Stimulated activated naive CD8-positive, alpha-beta T cell treated with anti-CD3 and anti-CD28 coated beads, Interleukin-15, amount 100 ng/mL, for 72 hours (primary cell): Measurements from ENCODE around the gene TSHR.
"Not testable (repeated sequence)": the region's sequence is repeated elsewhere in the genome, so short reads cannot be mapped to it uniquely, and the experiment has no call there.

Source experiments
- ATAC-seq: fragments of 150-1000 bp; cut with Tn5 transposase; 2 replicates; pipeline ENCODE4 v1.10.0; 2021; ENCODE audit warnings: mild to moderate bottlenecking, moderate library complexity
- DNase-seq, 2 donors: peaks; one replicate each; pipeline ENCODE4 v3.0.0; 2021 to 2022
- H3K27ac Mint-ChIP-seq, 2 donors: one replicate each; pipeline ENCODE4 v1.8.0; 2022; ENCODE audit warnings: mild to moderate bottlenecking in 2 of 2, mixed read lengths in 2 of 2, moderate library complexity in 2 of 2
- H3K27me3 Mint-ChIP-seq: one replicate; pipeline ENCODE4 v1.8.0; 2022; ENCODE audit warnings: mixed read lengths
- H3K4me1 Mint-ChIP-seq: one replicate; pipeline ENCODE4 v1.8.0; 2022; ENCODE audit warnings: mild to moderate bottlenecking, mixed read lengths
- H3K4me3 Mint-ChIP-seq, 2 donors: one replicate each; pipeline ENCODE4 v1.8.0; 2022; ENCODE audit warnings: mild to moderate bottlenecking in 2 of 2, mixed read lengths in 2 of 2, moderate library complexity in 1 of 2
- H3K9me3 Mint-ChIP-seq, 2 donors: one replicate each; pipeline ENCODE4 v1.8.0; 2022; ENCODE audit warnings: mixed read lengths in 2 of 2

The TSHR gene

DNA sequence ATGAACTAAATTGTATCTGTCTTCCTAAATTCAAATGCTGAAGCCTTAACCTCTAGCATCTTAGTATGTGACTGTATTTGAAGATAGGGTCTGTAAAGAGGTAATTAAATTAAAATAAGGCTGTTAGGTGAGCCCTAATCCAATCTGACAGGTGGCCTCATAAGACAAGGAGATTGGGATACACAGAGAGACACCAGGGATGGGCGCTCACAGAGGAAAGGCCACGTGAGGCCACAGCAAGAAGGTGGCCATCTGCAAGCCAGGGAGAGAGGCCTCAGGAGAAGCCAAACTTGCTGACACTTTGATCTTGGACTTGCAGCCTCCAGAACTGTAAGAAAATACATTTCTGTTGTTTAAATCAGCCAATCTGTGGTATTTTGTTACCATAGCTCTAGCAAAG lies 154.8 kb downstream of the TSHR start:
- no peak for ATAC-seq
- Mint-ChIP-seq H3K27me3 (no peaks in the 10 kb centered on the region), H3K9me3 (no peaks in the 10 kb centered on the region), H3K4me3 (no peak overlapping the region), H3K27ac (no peak overlapping the region), H3K4me1 (no peaks in the 10 kb centered on the region)
- no peak for DNase-seq

DNA sequence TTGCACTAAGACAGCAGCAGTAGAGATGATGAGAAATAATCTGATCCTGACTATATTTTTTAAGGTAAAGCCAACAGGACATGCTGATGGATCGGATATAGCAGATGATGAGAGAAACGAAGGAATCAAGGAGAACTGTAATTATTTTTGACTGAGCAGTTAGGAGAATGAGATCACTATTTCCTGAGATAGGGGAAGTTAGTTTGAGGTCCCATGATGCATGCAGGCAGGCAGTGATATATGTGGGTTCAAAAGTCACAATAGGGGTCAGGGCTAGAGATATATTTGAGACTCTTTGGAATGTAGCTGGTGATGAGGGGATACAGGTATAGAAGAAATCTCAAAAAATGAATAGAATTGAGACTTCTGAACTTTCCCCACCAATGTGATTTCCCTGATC lies 157.8 kb downstream of the TSHR start:
- Mint-ChIP-seq H3K27me3 (no peaks in the 10 kb centered on the region), H3K9me3 (no peaks in the 10 kb centered on the region), H3K4me1 (no peaks in the 10 kb centered on the region), H3K27ac (no peak overlapping the region), H3K4me3 (no peak overlapping the region)
- no peak for DNase-seq
- ATAC-seq: no peak

DNA sequence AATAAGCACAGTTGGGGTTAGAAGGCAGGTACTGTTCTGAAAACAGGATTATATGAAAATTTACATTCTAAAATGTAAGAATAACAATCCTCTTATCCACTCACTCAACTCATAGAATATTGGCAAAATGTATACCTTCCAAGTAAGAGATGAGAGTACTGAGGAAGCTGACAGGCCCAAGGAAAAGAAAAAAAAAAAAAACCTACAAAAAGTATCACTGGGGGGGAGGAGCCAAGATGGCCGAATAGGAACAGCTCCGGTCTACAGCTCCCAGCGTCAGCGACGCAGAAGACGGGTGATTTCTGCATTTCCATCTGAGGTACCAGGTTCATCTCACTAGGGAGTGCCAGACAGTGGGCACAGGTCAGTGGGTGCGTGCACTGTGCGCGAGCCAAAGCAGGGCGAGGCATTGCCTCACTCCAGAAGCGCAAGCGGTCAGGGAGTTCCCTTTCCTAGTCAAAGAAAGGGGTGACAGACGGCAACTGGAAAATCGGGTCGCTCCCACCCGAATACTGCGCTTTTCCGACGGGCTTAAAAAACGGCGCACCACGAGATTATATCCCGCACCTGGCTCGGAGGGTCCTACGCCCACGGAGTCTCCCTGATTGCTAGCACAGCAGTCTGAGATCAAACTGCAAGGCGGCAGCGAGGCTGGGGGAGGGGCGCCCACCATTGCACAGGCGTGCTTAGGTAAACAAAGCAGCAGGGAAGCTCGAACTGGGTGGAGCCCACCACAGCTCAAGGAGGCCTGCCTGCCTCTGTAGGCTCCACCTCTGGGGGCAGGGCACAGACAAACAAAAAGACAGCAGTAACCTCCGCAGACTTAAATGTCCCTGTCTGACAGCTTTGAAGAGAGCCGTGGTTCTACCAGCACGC lies 158.8 kb downstream of the TSHR start:
- H3K27ac Mint-ChIP-seq, DNase-seq, ATAC-seq, H3K9me3 Mint-ChIP-seq, H3K4me3 Mint-ChIP-seq, H3K27me3 Mint-ChIP-seq, H3K4me1 Mint-ChIP-seq: not testable (repeated sequence)

DNA sequence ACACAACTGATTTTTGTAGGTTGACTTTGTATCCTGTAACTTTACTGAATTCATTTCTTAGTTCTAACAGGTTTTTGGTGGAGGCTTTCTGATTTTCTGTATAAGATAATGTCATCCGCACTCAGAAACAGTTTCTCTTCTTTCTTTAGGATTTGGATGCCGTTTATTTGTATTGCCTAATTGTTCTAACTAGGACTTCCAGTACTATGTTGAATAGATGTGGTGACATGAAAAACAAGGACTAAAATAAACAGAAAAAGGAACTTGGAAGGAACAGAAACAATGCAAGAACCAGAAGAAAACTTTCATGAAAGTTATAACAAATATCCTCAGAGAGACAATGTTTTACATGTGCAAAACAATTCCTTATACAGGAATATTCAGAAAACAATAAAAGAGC lies 165.1 kb downstream of the TSHR start:
- no peak overlapping the region for H3K4me3 Mint-ChIP-seq
- H3K27ac Mint-ChIP-seq: no peak overlapping the region
- ATAC-seq (no peak), DNase-seq (no peak)
- no peaks in the 10 kb centered on the region for H3K27me3 Mint-ChIP-seq
- peaks cover 7% of the 10 kb centered on the region for H3K4me1 Mint-ChIP-seq
- no peaks in the 10 kb centered on the region for H3K9me3 Mint-ChIP-seq

DNA sequence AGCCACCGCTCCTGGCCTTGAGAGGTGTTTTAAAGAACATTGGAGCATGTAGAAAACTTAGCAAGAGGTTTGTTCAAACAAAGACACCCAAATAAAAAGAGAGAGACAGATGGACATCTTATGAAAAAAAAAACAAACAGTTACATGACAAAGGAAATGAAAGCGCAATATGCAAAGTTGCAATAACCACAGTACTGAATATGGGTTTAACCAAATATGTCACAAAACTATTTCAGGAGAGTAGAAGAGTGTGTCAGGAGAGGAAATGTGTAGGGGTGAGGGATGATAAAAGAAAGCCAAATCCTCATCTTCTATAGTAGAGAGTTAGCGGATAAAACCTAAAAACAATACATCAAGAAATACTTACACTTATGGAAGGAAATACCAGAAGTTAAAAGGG lies 166.9 kb downstream of the TSHR start:
- ATAC-seq (peak; percentile 54), DNase-seq (no peak)
- H3K9me3 Mint-ChIP-seq: no peaks in the 10 kb centered on the region
- H3K4me1 Mint-ChIP-seq: peaks cover 7% of the 10 kb centered on the region
- no peaks in the 10 kb centered on the region for H3K27me3 Mint-ChIP-seq
- peak overlapping the region in 1 of 2 donors; percentile 47 for H3K27ac Mint-ChIP-seq
- no peak overlapping the region for H3K4me3 Mint-ChIP-seq

DNA sequence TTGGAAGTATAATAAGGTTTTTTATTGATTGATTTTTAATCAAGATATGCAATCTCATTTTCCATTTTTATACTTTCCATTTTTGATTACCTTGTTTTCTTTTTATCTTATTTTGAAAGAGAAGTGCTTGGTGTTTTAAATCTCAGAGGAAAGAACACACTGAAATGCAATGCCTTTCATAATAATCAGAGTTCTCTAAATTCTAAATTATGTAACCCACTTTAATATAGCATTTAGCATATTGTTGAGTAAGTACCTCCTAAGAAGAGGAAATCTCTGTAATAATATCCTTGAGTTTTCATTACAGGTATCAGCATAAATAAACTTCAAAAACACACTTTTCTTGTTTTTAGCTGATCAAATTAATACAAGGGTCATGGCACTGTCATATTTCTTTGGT lies 168.4 kb downstream of the TSHR start:
- no peaks in the 10 kb centered on the region for H3K9me3 Mint-ChIP-seq
- no peak overlapping the region for H3K27ac Mint-ChIP-seq
- H3K4me1 Mint-ChIP-seq: peaks cover 7% of the 10 kb centered on the region
- no peak overlapping the region for H3K4me3 Mint-ChIP-seq
- no peak for ATAC-seq
- DNase-seq: no peak
- no peaks in the 10 kb centered on the region for H3K27me3 Mint-ChIP-seq

DNA sequence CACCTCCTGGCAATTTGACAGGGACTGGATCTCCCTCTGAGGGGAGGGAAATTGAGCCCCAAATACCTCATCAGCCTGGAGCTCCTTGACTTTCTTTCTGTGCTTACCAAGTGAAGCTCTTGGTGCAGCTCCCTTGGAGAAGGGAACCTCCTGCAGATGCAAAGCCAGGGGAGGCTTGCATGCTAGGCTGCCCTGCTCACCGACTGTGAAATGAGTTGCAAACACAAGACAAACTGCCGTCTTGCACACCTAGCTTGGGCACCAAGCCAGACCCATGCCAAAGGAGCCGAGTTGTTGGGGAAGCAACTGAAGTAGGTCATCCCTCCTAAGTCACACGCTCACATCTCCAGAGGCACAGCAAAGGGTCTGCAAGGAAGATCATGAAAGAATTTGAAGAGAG lies 170.1 kb downstream of the TSHR start:
- no peak overlapping the region for H3K27ac Mint-ChIP-seq
- no peak for DNase-seq
- no peaks in the 10 kb centered on the region for H3K9me3 Mint-ChIP-seq
- H3K27me3 Mint-ChIP-seq: no peaks in the 10 kb centered on the region
- no peak for ATAC-seq
- peaks cover 7% of the 10 kb centered on the region for H3K4me1 Mint-ChIP-seq
- H3K4me3 Mint-ChIP-seq: no peak overlapping the region

DNA sequence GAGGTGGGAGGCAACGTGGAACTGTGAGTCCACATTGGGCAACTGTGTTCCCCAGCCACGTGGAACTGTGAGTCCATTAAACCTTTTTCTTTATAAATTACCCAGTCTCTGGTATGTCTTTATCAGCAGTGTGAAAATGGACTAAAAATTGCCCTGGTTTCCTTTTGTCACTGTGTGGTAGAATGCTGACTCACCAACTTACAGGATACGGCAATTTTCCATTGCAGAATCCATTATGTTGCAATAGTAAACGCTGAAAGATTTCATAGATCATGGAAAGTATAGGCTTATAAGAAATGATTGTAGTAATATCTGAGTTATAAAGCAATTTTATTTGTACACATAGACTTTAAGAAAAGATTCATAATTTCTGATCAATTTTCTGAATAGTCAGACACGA lies 172.4 kb downstream of the TSHR start:
- ATAC-seq: no peak

DNA sequence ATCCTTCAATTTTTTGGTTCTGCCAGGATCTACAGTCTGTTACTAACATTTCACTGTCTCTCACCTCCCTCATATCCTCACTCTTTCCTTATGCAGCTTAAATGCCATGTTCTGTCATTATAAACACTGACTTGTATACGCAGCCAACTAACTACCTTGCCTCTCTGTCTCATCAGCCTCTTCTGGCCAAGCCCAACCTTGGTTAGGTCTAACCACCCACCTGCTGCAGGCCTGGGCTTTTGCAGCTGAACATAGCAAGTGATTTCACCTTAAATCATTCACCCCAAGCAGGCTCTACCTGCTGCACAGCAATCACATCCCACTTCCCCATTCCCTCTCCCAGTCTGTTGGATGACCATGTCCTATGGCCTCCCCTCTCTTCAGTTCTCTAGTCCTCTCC lies 173.8 kb downstream of the TSHR start:
- DNase-seq: no peak
- no peaks in the 10 kb centered on the region for H3K4me1 Mint-ChIP-seq
- H3K4me3 Mint-ChIP-seq: no peak overlapping the region
- H3K27ac Mint-ChIP-seq: no peak overlapping the region
- ATAC-seq: no peak
- H3K27me3 Mint-ChIP-seq: no peaks in the 10 kb centered on the region
- no peaks in the 10 kb centered on the region for H3K9me3 Mint-ChIP-seq

More for the DNA sequence above, 172.4 kb downstream of the TSHR start:
- no peaks in the 10 kb centered on the region for H3K9me3 Mint-ChIP-seq
- no peaks in the 10 kb centered on the region for H3K4me1 Mint-ChIP-seq
- DNase-seq: no peak
- H3K4me3 Mint-ChIP-seq: no peak overlapping the region
- no peaks in the 10 kb centered on the region for H3K27me3 Mint-ChIP-seq
- H3K27ac Mint-ChIP-seq: no peak overlapping the region

DNA sequence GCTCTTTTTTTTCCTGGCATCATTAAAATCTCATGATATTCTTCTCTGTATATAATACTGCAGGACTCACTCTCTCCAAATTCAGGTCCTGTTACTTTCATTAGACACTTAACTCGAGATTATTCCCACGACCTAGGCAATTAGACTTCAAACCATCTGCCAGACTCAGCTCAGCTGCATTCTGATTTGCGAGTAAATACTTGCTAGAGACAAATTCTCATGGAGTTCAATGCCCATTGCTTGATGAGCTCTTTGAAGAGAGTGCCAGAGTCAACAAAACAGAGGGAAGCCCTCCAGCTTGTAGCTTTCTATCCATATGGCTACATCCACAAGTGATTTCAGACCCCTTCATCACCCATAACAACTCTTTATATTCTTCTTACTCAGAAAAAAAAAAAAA lies 177.0 kb downstream of the TSHR start:
- no peak overlapping the region for H3K4me3 Mint-ChIP-seq
- no peak for DNase-seq
- H3K27ac Mint-ChIP-seq: no peak overlapping the region
- no peaks in the 10 kb centered on the region for H3K9me3 Mint-ChIP-seq
- no peak for ATAC-seq
- H3K4me1 Mint-ChIP-seq: no peaks in the 10 kb centered on the region
- H3K27me3 Mint-ChIP-seq: no peaks in the 10 kb centered on the region

DNA sequence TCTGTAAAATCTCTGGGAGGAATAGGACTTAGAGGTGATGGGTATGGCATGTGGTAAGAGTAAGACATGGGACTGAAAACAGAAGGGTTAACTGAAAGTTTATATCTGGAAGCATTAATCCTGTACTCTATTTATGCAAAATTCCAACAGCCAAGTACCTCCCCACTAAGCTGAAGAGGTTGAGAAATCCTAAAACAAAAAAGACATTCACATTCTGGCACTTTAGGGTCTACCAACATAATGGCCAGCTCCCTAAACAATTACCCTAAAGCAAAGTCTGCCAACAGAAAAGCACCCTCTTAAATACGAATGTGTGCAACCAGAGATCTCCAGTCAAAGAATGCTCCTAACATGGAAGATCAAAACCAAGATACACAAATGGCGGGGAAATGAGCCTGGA lies 178.0 kb downstream of the TSHR start:
- DNase-seq (no peak), ATAC-seq (no peak)
- Mint-ChIP-seq H3K4me1 (no peaks in the 10 kb centered on the region), H3K27me3 (no peaks in the 10 kb centered on the region), H3K9me3 (no peaks in the 10 kb centered on the region), H3K4me3 (no peak overlapping the region), H3K27ac (no peak overlapping the region)

DNA sequence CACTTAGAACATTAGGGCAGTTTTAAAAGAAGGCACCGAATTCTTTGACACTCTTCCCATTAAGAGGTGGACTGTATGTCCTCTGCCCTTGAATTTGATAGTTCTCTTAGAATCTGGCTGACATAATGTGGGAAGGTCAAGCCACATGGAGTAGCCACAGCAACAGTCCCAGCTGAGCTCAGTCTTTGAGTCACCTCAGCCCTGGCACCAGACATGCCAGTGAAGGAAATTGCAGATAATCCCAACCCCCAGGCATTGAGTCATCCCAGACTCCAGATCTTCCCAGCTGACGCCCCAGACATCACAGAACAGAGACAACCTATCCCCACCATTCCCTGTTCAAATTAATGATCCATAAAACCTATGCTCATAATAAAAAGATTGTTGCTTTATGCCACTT lies 181.9 kb downstream of the TSHR start:
- no peak overlapping the region for H3K4me3 Mint-ChIP-seq
- DNase-seq (no peak), ATAC-seq (no peak)
- H3K4me1 Mint-ChIP-seq: no peaks in the 10 kb centered on the region
- no peak overlapping the region for H3K27ac Mint-ChIP-seq
- no peaks in the 10 kb centered on the region for H3K27me3 Mint-ChIP-seq
- H3K9me3 Mint-ChIP-seq: no peaks in the 10 kb centered on the region

DNA sequence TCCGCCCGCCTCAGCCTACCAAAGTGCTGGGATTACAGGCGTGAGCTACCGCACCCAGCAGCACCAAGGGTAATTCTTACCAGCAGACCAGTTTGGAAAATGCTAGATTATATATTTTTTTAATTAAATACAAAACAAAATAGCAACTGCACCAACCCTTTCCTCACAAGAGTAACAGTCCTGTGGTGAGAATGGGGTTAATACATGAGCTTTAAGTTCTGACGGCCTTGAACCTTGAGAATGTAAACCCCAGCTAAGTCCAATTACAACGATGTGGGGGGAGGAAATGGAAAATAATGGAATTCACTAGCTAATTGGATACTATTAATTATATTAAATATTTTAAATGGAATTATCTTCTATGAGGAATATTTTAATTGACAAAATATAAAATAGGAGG lies 183.0 kb downstream of the TSHR start:
- ATAC-seq (no peak), DNase-seq (no peak)
- Mint-ChIP-seq H3K4me3 (no peak overlapping the region), H3K4me1 (no peaks in the 10 kb centered on the region), H3K9me3 (peaks cover under 1 to 5% of the 10 kb centered on the region in 2 donors), H3K27ac (no peak overlapping the region), H3K27me3 (no peaks in the 10 kb centered on the region)

DNA sequence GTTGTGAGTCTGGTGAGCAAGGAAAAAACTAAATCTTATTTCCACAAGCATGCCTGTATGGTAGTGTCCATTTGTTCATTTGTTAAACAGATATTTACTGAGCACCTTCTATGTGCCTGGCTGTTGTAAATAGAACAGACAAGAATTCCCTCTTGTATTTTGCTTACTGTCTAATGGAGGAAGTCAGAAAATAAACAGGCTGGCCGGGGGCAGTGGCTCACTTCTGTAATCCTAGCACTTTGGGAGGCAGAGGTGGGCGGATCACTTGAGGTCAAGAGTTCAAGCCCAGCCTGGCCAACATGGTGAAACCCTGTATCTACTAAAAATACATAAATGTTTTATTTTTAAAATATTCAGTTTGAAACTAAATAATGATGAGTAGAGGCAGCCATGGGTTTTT lies 186.0 kb downstream of the TSHR start:
- no peak overlapping the region for H3K4me3 Mint-ChIP-seq
- DNase-seq (no peak), ATAC-seq (no peak)
- no peak overlapping the region for H3K27ac Mint-ChIP-seq
- H3K4me1 Mint-ChIP-seq: no peaks in the 10 kb centered on the region
- peaks cover 7 to 10% of the 10 kb centered on the region in 2 donors for H3K9me3 Mint-ChIP-seq
- no peaks in the 10 kb centered on the region for H3K27me3 Mint-ChIP-seq

DNA sequence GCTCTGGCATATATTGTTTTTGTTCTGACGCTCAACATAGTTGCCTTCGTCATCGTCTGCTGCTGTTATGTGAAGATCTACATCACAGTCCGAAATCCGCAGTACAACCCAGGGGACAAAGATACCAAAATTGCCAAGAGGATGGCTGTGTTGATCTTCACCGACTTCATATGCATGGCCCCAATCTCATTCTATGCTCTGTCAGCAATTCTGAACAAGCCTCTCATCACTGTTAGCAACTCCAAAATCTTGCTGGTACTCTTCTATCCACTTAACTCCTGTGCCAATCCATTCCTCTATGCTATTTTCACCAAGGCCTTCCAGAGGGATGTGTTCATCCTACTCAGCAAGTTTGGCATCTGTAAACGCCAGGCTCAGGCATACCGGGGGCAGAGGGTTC lies 188.4 kb downstream of the TSHR start:
- Mint-ChIP-seq H3K9me3 (peaks cover 7 to 10% of the 10 kb centered on the region in 2 donors), H3K27ac (no peak overlapping the region), H3K4me1 (peaks cover 13% of the 10 kb centered on the region), H3K27me3 (no peaks in the 10 kb centered on the region), H3K4me3 (no peak overlapping the region)
- ATAC-seq (no peak), DNase-seq (no peak)

DNA sequence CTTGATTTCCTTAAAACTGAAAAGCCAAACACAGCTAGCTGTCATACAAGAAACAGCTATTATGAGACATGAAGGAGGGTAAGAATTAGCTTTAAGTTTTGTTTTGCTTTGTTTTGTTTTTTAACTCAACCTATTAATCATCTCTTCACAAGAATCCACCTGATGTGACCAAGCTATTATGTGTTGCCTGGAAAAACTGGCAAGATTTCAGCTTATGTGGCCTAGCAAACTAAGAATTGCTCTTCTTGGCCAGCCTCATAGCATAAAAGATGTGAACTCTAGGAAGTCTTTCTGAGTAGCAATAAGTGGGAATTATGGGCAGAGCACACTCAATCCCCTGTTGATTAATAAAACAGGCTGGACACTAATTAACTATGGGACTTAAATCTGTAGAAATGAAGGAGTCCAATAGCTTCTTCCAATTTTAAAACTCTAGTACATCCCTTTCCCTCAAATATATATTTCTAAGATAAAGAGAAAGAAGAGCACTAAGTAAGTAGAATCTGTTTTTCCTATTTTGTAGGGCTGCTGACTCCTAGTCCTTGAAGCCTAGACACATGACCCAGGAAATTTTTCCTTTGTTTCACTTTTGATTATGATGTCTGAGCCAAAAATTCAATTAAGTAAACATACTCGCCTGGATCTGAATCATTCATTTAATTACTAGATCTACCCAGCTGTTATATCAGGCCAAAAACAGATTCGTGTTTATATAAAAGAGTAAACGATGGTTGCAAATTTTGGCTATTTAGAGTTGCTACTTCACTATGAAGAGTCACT lies 189.6 kb downstream of the TSHR start:
- peaks cover 7 to 10% of the 10 kb centered on the region in 2 donors for H3K9me3 Mint-ChIP-seq
- no peak for DNase-seq
- H3K4me3 Mint-ChIP-seq: no peak overlapping the region
- no peak overlapping the region for H3K27ac Mint-ChIP-seq
- peaks cover 13% of the 10 kb centered on the region for H3K4me1 Mint-ChIP-seq
- ATAC-seq: no peak
- no peaks in the 10 kb centered on the region for H3K27me3 Mint-ChIP-seq
